Peyer's patch (tissue), 4 donors: ENCODE results near the gene NAA16. TPM values are rescaled to one million over a fixed set of nuclear protein-coding genes. Genes with fewer than 3 reads are reported as not detected.

Experiments used
- DNase-seq, 3 donors: peaks; one replicate each; pipeline ENCODE4 v3.0.0-alpha.2; 2017 to 2019
- H3K27ac ChIP-seq, 4 donors: fragments of 200-600 bp; sonication (generic); one replicate each; pipeline ENCODE4 v1.5.1; 2016 to 2019
- H3K27me3 ChIP-seq, 2 donors: fragments of 200-600 bp; sonication (generic); one replicate each; pipeline ENCODE4 v1.5.1; 2019
- H3K36me3 ChIP-seq, 3 donors: fragments of 200-600 bp; sonication (generic); one replicate each; pipeline ENCODE4 v1.5.1; 2016 to 2019
- H3K4me1 ChIP-seq, 4 donors: fragments of 200-600 bp; sonication (generic); one replicate each; pipeline ENCODE4 v1.5.1; 2016 to 2019
- H3K4me3 ChIP-seq, 4 donors: fragments of 200-600 bp; sonication (generic); 1 replicate in 3 of 4; 2 replicates in 1 of 4; pipeline ENCODE4 v1.5.1; 2016 to 2019; ENCODE audit warnings: mild to moderate bottlenecking in 1 of 4
- H3K9me3 ChIP-seq, 4 donors: fragments of 200-600 bp; sonication (generic); one replicate each; pipeline ENCODE4 v1.5.1; 2016 to 2019; ENCODE audit warnings: mild to moderate bottlenecking in 1 of 4
- CTCF ChIP-seq, 6 experiments: fragments of 450-650 bp in 4 of 6; fragments of 200-600 bp in 2 of 6; sonication (generic) in 1 of 6; IDR thresholded peaks; one replicate each; pipeline ENCODE4 v1.5.1; 2017 to 2019; ENCODE audit warnings: antibody characterized with exemption in 6 of 6, mild to moderate bottlenecking in 3 of 6, moderate library complexity in 1 of 6
- POLR2A ChIP-seq, 2 donors: fragments of 450-650 bp; IDR thresholded peaks; one replicate each; pipeline ENCODE4 v1.5.1; 2017; ENCODE audit warnings: antibody characterized with exemption in 2 of 2, mild to moderate bottlenecking in 2 of 2, moderate library complexity in 2 of 2
- total RNA-seq, 4 donors: library from RNA; depleted of rRNA; stranded (reverse); fragments of >200 nt; gene quantifications; one replicate each; pipeline ENCODE4 v1.1.0, GENCODE V29; 2016

NAA16 gene
- total RNA-seq, 4 donors from 2014 or later: 11.6 to 74.3 (median 16.6) TPM

GRCh38 chr13:41315443-41316047 is 4.5 kb downstream of the NAA16 start:
- Histone ChIP-seq H3K27me3 (no peaks in the 10 kb centered on the region), H3K9me3 (no peaks in the 10 kb centered on the region), H3K27ac (no peak overlapping the region), H3K4me1 (peaks cover 0 to 11% (median 3%) of the 10 kb centered on the region in 4 donors), H3K36me3 (no peaks in the 10 kb centered on the region), H3K4me3 (no peak overlapping the region)
- no peak for DNase-seq
- TF ChIP-seq CTCF (IDR thresholded peaks at IDR 0.05) (no peak), POLR2A (IDR thresholded peaks at IDR 0.05) (no peak)

- H3K27me3 ChIP-seq: no peaks in the 10 kb centered on the region
- H3K9me3 ChIP-seq: no peaks in the 10 kb centered on the region
- H3K36me3 ChIP-seq: no peaks in the 10 kb centered on the region
- no peak for TF ChIP-seq POLR2A (IDR thresholded peaks at IDR 0.05)
- no peak for TF ChIP-seq CTCF (IDR thresholded peaks at IDR 0.05)
- DNase-seq: no peak
- no peak overlapping the region for H3K27ac ChIP-seq
- H3K4me3 ChIP-seq: no peak overlapping the region
- H3K4me1 ChIP-seq: peaks cover 0 to 11% (median 3%) of the 10 kb centered on the region in 4 donors
Observed at GRCh38 chr13:41317243-41317642, 6.2 kb downstream of the NAA16 start.

GRCh38 chr13:41325752-41326151 is 14.7 kb downstream of the NAA16 start:
- peaks cover 0 to 24% (median 0%) of the 10 kb centered on the region in 3 donors for H3K36me3 ChIP-seq
- H3K9me3 ChIP-seq: no peaks in the 10 kb centered on the region
- no peak overlapping the region for H3K4me3 ChIP-seq
- H3K27me3 ChIP-seq: no peaks in the 10 kb centered on the region
- no peak overlapping the region for H3K27ac ChIP-seq
- TF ChIP-seq POLR2A (IDR thresholded peaks at IDR 0.05): no peak
- TF ChIP-seq CTCF (IDR thresholded peaks at IDR 0.05): no peak
- H3K4me1 ChIP-seq: peaks cover 0 to 5% (median 0%) of the 10 kb centered on the region in 4 donors
- no peak for DNase-seq

- peaks cover 0 to 5% (median 0%) of the 10 kb centered on the region in 4 donors for H3K4me1 ChIP-seq
- H3K27me3 ChIP-seq: no peaks in the 10 kb centered on the region
- H3K27ac ChIP-seq: no peak overlapping the region
- no peak for TF ChIP-seq CTCF (IDR thresholded peaks at IDR 0.05)
- TF ChIP-seq POLR2A (IDR thresholded peaks at IDR 0.05): no peak
- no peak overlapping the region for H3K4me3 ChIP-seq
- H3K9me3 ChIP-seq: no peaks in the 10 kb centered on the region
- peaks cover 0 to 24% (median 0%) of the 10 kb centered on the region in 3 donors for H3K36me3 ChIP-seq
- no peak for DNase-seq
Observed at GRCh38 chr13:41326661-41327060, 15.6 kb downstream of the NAA16 start.

GRCh38 chr13:41327994-41328790 is 17.1 kb downstream of the NAA16 start:
- Histone ChIP-seq H3K27me3 (no peaks in the 10 kb centered on the region), H3K4me1 (peaks cover 0 to 5% (median 0%) of the 10 kb centered on the region in 4 donors), H3K9me3 (no peaks in the 10 kb centered on the region), H3K36me3 (peaks cover 0 to 28% (median 0%) of the 10 kb centered on the region in 3 donors), H3K27ac (no peak overlapping the region), H3K4me3 (no peak overlapping the region)
- DNase-seq: no peak
- no peak for TF ChIP-seq POLR2A (IDR thresholded peaks at IDR 0.05)
- no peak for TF ChIP-seq CTCF (IDR thresholded peaks at IDR 0.05)
